Neural cell (in vitro differentiated cells): ENCODE measurements around the gene ANKRD65. TPM values are rescaled to one million over a fixed set of nuclear protein-coding genes. Genes with fewer than 3 reads are reported as not detected.

ENCODE experiments used
- H2AFZ ChIP-seq: fragments of 200-600, 300-800 bp; sonication (generic), shearing (Covaris generic); 2 replicates; pipeline ENCODE4 v1.6.0; 2014; ENCODE audit warnings: low read depth, mild to moderate bottlenecking, antibody characterized with exemption, low read length, moderate library complexity
- H3F3A ChIP-seq: fragments of 200-600 bp; shearing (Covaris generic); 2 replicates; pipeline ENCODE4 v1.6.1; 2016; ENCODE audit warnings: mild to moderate bottlenecking, moderate library complexity, mixed read lengths, antibody characterized with exemption, low read length; ENCODE audit not compliant: insufficient read depth, poor library complexity, severe bottlenecking
- H3K27ac ChIP-seq: fragments of 200-600, 300-800 bp; sonication (generic), shearing (Covaris generic); 2 replicates; pipeline ENCODE4 v1.5.1; 2014; ENCODE audit warnings: mild to moderate bottlenecking, low read length, moderate library complexity
- H3K27me3 ChIP-seq: fragments of 300-800, 200-600 bp; sonication (generic), shearing (Covaris generic); 2 replicates; pipeline ENCODE4 v1.6.0; 2014; ENCODE audit warnings: mild to moderate bottlenecking, low read depth, low read length, moderate library complexity; ENCODE audit not compliant: insufficient read depth
- H3K36me3 ChIP-seq: fragments of 300-800, 200-600 bp; sonication (generic), shearing (Covaris generic); 2 replicates; pipeline ENCODE4 v1.5.1; 2014; ENCODE audit warnings: mild to moderate bottlenecking, antibody characterized with exemption, low read length, moderate library complexity; ENCODE audit not compliant: insufficient read depth
- H3K4me2 ChIP-seq: fragments of 300-800, 200-600 bp; sonication (generic), shearing (Covaris generic); 2 replicates; pipeline ENCODE4 v1.6.0; 2014; ENCODE audit warnings: mild to moderate bottlenecking, low read length
- H3K4me3 ChIP-seq: fragments of 300-800, 200-600 bp; sonication (generic), shearing (Covaris generic); 2 replicates; pipeline ENCODE4 v1.5.1; 2014; ENCODE audit warnings: mild to moderate bottlenecking, low read length, moderate library complexity
- H3K79me2 ChIP-seq: fragments of 200-600 bp; shearing (Covaris generic); replicated peaks from 2 replicates; pipeline ENCODE4 v1.6.0; 2014; ENCODE audit warnings: mild to moderate bottlenecking, low read length, moderate library complexity; ENCODE audit not compliant: insufficient read depth
- H3K9ac ChIP-seq: fragments of 300-800, 200-600 bp; sonication (generic), shearing (Covaris generic); 2 replicates; pipeline ENCODE4 v1.6.1; 2016; ENCODE audit warnings: mild to moderate bottlenecking, low read length, mixed read lengths
- H3K9me2 ChIP-seq: fragments of 200-600 bp; shearing (Covaris generic); 2 replicates; pipeline ENCODE4 v1.6.1; 2016; ENCODE audit warnings: mild to moderate bottlenecking, low read length, mixed read lengths; ENCODE audit not compliant: insufficient read depth
- H3K9me3 ChIP-seq: fragments of 200-600, 300-800 bp; sonication (generic), shearing (Covaris generic); 2 replicates; pipeline ENCODE4 v1.6.1; 2016; ENCODE audit warnings: mild to moderate bottlenecking, mixed run types, low read length, moderate library complexity, mixed read lengths
- H4K20me1 ChIP-seq: fragments of 200-600 bp; shearing (Covaris generic); 2 replicates; pipeline ENCODE4 v1.6.1; 2016; ENCODE audit warnings: mild to moderate bottlenecking, mixed run types; ENCODE audit not compliant: insufficient read depth
- CTCF ChIP-seq: fragments of 450-650 bp; IDR thresholded peaks from 2 replicates; pipeline ENCODE4 v1.5.1; 2014; ENCODE audit warnings: antibody characterized with exemption, mild to moderate bottlenecking, moderate library complexity; ENCODE audit not compliant: poor library complexity, severe bottlenecking
- EP300 ChIP-seq: fragments of 450-650 bp; conservative IDR thresholded peaks from 2 replicates; pipeline ENCODE4 v1.6.1; 2014; ENCODE audit warnings: antibody characterized with exemption, mild to moderate bottlenecking, moderate library complexity; ENCODE audit not compliant: poor library complexity, severe bottlenecking
- EZH2 ChIP-seq: fragments of 200-600, 300-800 bp; shearing (Covaris generic), sonication (generic); IDR thresholded peaks from 2 replicates; pipeline ENCODE4 v1.6.1; 2014; ENCODE audit warnings: antibody characterized with exemption, low read length, borderline replicate concordance, mild to moderate bottlenecking; ENCODE audit not compliant: insufficient read depth, poor library complexity, severe bottlenecking
- MXI1 ChIP-seq: fragments of 450-650 bp; conservative IDR thresholded peaks from 2 replicates; pipeline ENCODE4 v1.6.1; 2014; ENCODE audit warnings: antibody characterized with exemption, mild to moderate bottlenecking; ENCODE audit not compliant: poor library complexity, severe bottlenecking
- POLR2AphosphoS5 ChIP-seq: IDR thresholded peaks from 2 replicates; pipeline ENCODE4 v1.6.1; 2012
- RAD21 ChIP-seq: fragments of 450-650 bp; conservative IDR thresholded peaks from 2 replicates; pipeline ENCODE4 v1.6.1; 2014; ENCODE audit warnings: antibody characterized with exemption, mild to moderate bottlenecking, moderate library complexity
- REST ChIP-seq: IDR thresholded peaks from 2 replicates; pipeline ENCODE4 v1.6.1; 2012; ENCODE audit warnings: borderline replicate concordance
- SMC3 ChIP-seq: fragments of 450-650 bp; conservative IDR thresholded peaks from 2 replicates; pipeline ENCODE4 v1.6.1; 2014; ENCODE audit warnings: antibody characterized with exemption, mild to moderate bottlenecking, moderate library complexity; ENCODE audit not compliant: poor library complexity
- TAF1 ChIP-seq: IDR thresholded peaks from 2 replicates; pipeline ENCODE4 v1.6.1; 2012; ENCODE audit warnings: low read depth
- polyA plus RNA-seq: library from polyadenylated mRNA; depleted of rRNA; stranded (reverse); fragments of >200 nt; gene quantifications from 2 replicates; pipeline ENCODE4 v1.2.3, GENCODE V29; 2014

The ANKRD65 gene
- polyA plus RNA-seq, 1 donor from 2014 or later, result not detected

- H3F3A ChIP-seq, result no peaks in the 10 kb centered on the region
- H4K20me1 ChIP-seq, result no peaks in the 10 kb centered on the region
- H3K79me2 ChIP-seq, result no peaks in the 10 kb centered on the region
- H3K9ac ChIP-seq, result no peak overlapping the region
- no peak overlapping the region for H3K4me3 ChIP-seq
- no peaks in the 10 kb centered on the region for H3K9me2 ChIP-seq
- H2AFZ ChIP-seq, result no peak overlapping the region
- no peaks in the 10 kb centered on the region for H3K9me3 ChIP-seq
- no peaks in the 10 kb centered on the region for H3K27me3 ChIP-seq
- H3K36me3 ChIP-seq, result no peaks in the 10 kb centered on the region
- H3K4me2 ChIP-seq, result no peak overlapping the region
- no peak for TF ChIP-seq RAD21
- no peak for TF ChIP-seq EP300
- TF ChIP-seq SMC3, result no peak
- no peak for TF ChIP-seq REST
- TF ChIP-seq MXI1, result no peak
- TF ChIP-seq EZH2, result no peak
- TF ChIP-seq CTCF, result no peak
- TF ChIP-seq TAF1, result no peak
- no peak for TF ChIP-seq POLR2AphosphoS5
- H3K27ac ChIP-seq, result no peak overlapping the region
Measured at GRCh38 chr1:1428174-1428573, 7.1 kb upstream of the ANKRD65 start.

- H3K9me3 ChIP-seq, result no peaks in the 10 kb centered on the region
- no peaks in the 10 kb centered on the region for H3K27me3 ChIP-seq
- no peak for TF ChIP-seq MXI1
- TF ChIP-seq EP300, result no peak
- no peak for TF ChIP-seq REST
- no peaks in the 10 kb centered on the region for H3K36me3 ChIP-seq
- no peaks in the 10 kb centered on the region for H3K9me2 ChIP-seq
- H3K4me3 ChIP-seq, result peak overlapping the region; percentile 43
- H2AFZ ChIP-seq, result no peak overlapping the region
- H3K4me2 ChIP-seq, result no peak overlapping the region
- H3F3A ChIP-seq, result no peaks in the 10 kb centered on the region
- H3K27ac ChIP-seq, result no peak overlapping the region
- H3K79me2 ChIP-seq, result no peaks in the 10 kb centered on the region
- H3K9ac ChIP-seq, result peak overlapping the region; percentile 56
- H4K20me1 ChIP-seq, result no peaks in the 10 kb centered on the region
Measured at GRCh38 chr1:1427820-1428148, 6.7 kb upstream of the ANKRD65 start.
